Erythroblast (primary cell): ENCODE data around the gene ZNRF3.

ENCODE experiments used
- GATA1 ChIP-seq: IDR thresholded peaks from 2 replicates; pipeline ENCODE4 v1.6.1; 2011; ENCODE audit warnings: low read depth, mild to moderate bottlenecking, control low read depth, low read length, moderate library complexity
- POLR2A ChIP-seq: IDR thresholded peaks from 2 replicates; pipeline ENCODE4 v1.6.1; 2011; ENCODE audit warnings: mild to moderate bottlenecking, low read length

DNA sequence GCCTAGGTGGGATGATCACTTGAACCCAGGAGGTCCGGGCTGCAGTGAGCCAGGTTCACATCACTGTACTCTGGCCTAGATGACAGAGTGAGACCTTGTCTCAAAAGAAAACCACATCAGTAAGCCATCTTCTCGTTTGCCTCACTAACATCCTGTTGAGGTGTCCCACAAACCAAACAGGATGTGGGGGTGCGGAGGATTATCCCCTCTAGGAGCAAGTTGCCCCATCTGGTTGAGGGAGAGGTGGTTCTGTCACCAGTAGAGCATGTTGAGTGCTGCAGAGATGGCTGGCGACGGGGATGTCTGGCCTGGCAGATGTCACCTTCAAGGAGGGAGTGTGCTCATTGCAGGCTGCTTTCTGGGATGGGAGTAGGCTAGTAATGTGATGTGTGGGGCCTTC is 72.4 kb downstream of the ZNRF3 start:
- no peak for TF ChIP-seq POLR2A
- TF ChIP-seq GATA1, result no peak
